ENCODE data around the gene PIP5K1C. TPM values are rescaled to one million over a fixed set of nuclear protein-coding genes. Genes with fewer than 3 reads are reported as not detected.

PIP5K1C gene
- total RNA-seq, 4 donors from 2014 or later = 73.2 to 180 (median 99.9) TPM

- Histone ChIP-seq H3K9me3 (no peaks in the 10 kb centered on the region), H3K4me1 (peaks cover 8 to 28% (median 24%) of the 10 kb centered on the region in 4 donors), H3K36me3 (no peaks in the 10 kb centered on the region), H3K4me3 (no peak overlapping the region), H3K27ac (replicated peaks in 1 of 4) (no peak overlapping the region), H3K27me3 (peaks cover 4 to 30% (median 11%) of the 10 kb centered on the region in 4 donors)
- 89% methylated on average over 12 of the region's 16 CpGs for WGBS
- intact Hi-C loops (cut with DNase I) = no loop called here
- DNase-seq (ENCODE audit: extremely low spot score) = no peak
- TF ChIP-seq EP300 (IDR thresholded peaks at IDR 0.05) (no peak), POLR2AphosphoS5 (IDR thresholded peaks at IDR 0.05) (no peak), POLR2A (IDR thresholded peaks at IDR 0.05; ENCODE audit: low read depth) (no peak), CTCF (IDR thresholded peaks at IDR 0.05) (no peak)
These were observed 15.9 kb upstream of the PIP5K1C start for GRCh38 chr19:3716147-3716668.

- H3K27ac ChIP-seq (replicated peaks in 1 of 4) = no peak overlapping the region
- 41% methylated on average over 22 of the region's 23 CpGs for WGBS
These were observed 12.7 kb upstream of the PIP5K1C start for GRCh38 chr19:3712663-3713611.

GRCh38 chr19:3710265-3710812, 10.1 kb upstream of the PIP5K1C start:
- Histone ChIP-seq H3K4me3 (no peak overlapping the region), H3K9me3 (no peaks in the 10 kb centered on the region), H3K27me3 (peaks cover 0 to 15% (median 0%) of the 10 kb centered on the region in 4 donors), H3K27ac (replicated peaks in 1 of 4) (no peak overlapping the region), H3K36me3 (no peaks in the 10 kb centered on the region), H3K4me1 (peaks cover 4 to 19% (median 14%) of the 10 kb centered on the region in 4 donors)
- TF ChIP-seq POLR2A (IDR thresholded peaks at IDR 0.05; ENCODE audit: low read depth) (no peak), POLR2AphosphoS5 (IDR thresholded peaks at IDR 0.05) (no peak), CTCF (IDR thresholded peaks at IDR 0.05) (no peak), EP300 (IDR thresholded peaks at IDR 0.05) (no peak)
- 49% methylated on average over 18 of the region's 20 CpGs for WGBS
- no peak for DNase-seq (ENCODE audit: extremely low spot score)
- intact Hi-C loops (cut with DNase I) = no loop called here

More at GRCh38 chr19:3712663-3713611, 12.7 kb upstream of the PIP5K1C start:
- Histone ChIP-seq H3K36me3 (no peaks in the 10 kb centered on the region), H3K4me3 (no peak overlapping the region), H3K9me3 (no peaks in the 10 kb centered on the region), H3K27me3 (peaks cover 0 to 6% (median 0%) of the 10 kb centered on the region in 4 donors), H3K4me1 (peaks cover 4 to 19% (median 14%) of the 10 kb centered on the region in 4 donors)
- DNase-seq (ENCODE audit: extremely low spot score) = no peak
- TF ChIP-seq POLR2A (IDR thresholded peaks at IDR 0.05; ENCODE audit: low read depth) (no peak), CTCF (IDR thresholded peaks at IDR 0.05) (no peak), EP300 (IDR thresholded peaks at IDR 0.05) (no peak), POLR2AphosphoS5 (IDR thresholded peaks at IDR 0.05) (no peak)
- intact Hi-C loops (cut with DNase I) = no loop called here

GRCh38 chr19:3708207-3708931, 8.1 kb upstream of the PIP5K1C start, which contains the start of gene TJP3:
TSS of gene TJP3 (plus strand) at chr19:3708384. CDS start at chr19:3728433, 20,049 bp downstream.
- no peak within 1 kb of the TSS for H3K27ac ChIP-seq (replicated peaks in 1 of 4)
- intact Hi-C loops (cut with DNase I) = loop anchor here (5.0 kb wide), 1 partner anchor 161 kb away; no protein-coding TSS in a partner anchor

More at GRCh38 chr19:3708207-3708931, 8.1 kb upstream of the PIP5K1C start, which contains the start of gene TJP3:
- H3K9me3 ChIP-seq = no peaks in the 10 kb centered on the region
- TF ChIP-seq CTCF (IDR thresholded peaks at IDR 0.05) (no peak), POLR2A (IDR thresholded peaks at IDR 0.05; ENCODE audit: low read depth) (no peak), POLR2AphosphoS5 (IDR thresholded peaks at IDR 0.05) (no peak), EP300 (IDR thresholded peaks at IDR 0.05) (no peak)
- DNase-seq (ENCODE audit: extremely low spot score) = no peak
- peaks cover 0 to 19% (median 0%) of the 10 kb centered on the region in 4 donors for H3K27me3 ChIP-seq
- no peaks in the 10 kb centered on the region for H3K36me3 ChIP-seq
- 62% methylated on average over 12 of the region's 24 CpGs for WGBS
- no peak within 1 kb of the TSS for H3K4me3 ChIP-seq
- peaks cover 4 to 19% (median 13%) of the 10 kb centered on the region in 4 donors for H3K4me1 ChIP-seq
